Suprapubic skin (tissue), 4 donors: ENCODE measurements around the gene PCSK2.

Experiments used
- CTCF ChIP-seq, 2 donors: fragments of 200-600 bp in 1 of 2; fragments of 450-650 bp in 1 of 2; sonication (generic) in 1 of 2; IDR thresholded peaks; one replicate each; pipeline ENCODE4 v1.5.1; 2016 to 2019; ENCODE audit warnings: antibody characterized with exemption in 2 of 2, mild to moderate bottlenecking in 1 of 2, moderate library complexity in 1 of 2
- EP300 ChIP-seq: sonication (generic); formaldehyde crosslinking; IDR thresholded peaks from one replicate; pipeline ENCODE4 v1.6.1; 2017; ENCODE audit warnings: antibody characterized with exemption
- POLR2AphosphoS5 ChIP-seq, 3 donors: sonication (generic); formaldehyde crosslinking; IDR thresholded peaks; one replicate each; pipeline ENCODE4 v1.6.1; 2017; ENCODE audit warnings: antibody characterized with exemption in 3 of 3

- TF ChIP-seq POLR2AphosphoS5 (IDR thresholded peaks at IDR 0.05) (no peak), CTCF (IDR thresholded peaks at IDR 0.05) (no peak), EP300 (no peak)
Measured at GRCh38 chr20:17523326-17523725, 296.5 kb downstream of the PCSK2 start.
